Endothelial cell of umbilical vein (primary cell): ENCODE results near the gene KCTD6. TPM values are rescaled to one million over a fixed set of nuclear protein-coding genes. Genes with fewer than 3 reads are reported as not detected.

ENCODE experiments used
- BruUV-seq: library from RNA; stranded (reverse); fragments of 400-500 nt; replicated peaks from 2 replicates; lab custom pipeline; 2021; lab: Mats Ljungman, UMichigan
- CTCF ChIA-PET: fragments of 300-600, 350-600 bp; sonication (Branson Sonifier 250); formaldehyde crosslinking; loops from one replicate; lab custom pipeline; 2021; ENCODE audit warnings: antibody characterized with exemption, inconsistent platforms; lab: Charles Lee
- POLR2A ChIA-PET: fragments of 300-600, 350-600 bp; sonication (Branson Sonifier 250); formaldehyde crosslinking; loops from one replicate; lab custom pipeline; 2021; ENCODE audit warnings: antibody characterized with exemption, inconsistent platforms; lab: Charles Lee
- DNase-seq: peaks from one replicate; pipeline ENCODE4 v3.0.0-alpha.2; 2011; ENCODE audit warnings: low read depth, low spot score
- FAIRE-seq: peaks from 2 replicates; lab custom pipeline; 2011; peaks lifted over from hg19 to GRCh38; lab: Jason Lieb, UNC
- H2AFZ ChIP-seq: 2 replicates; pipeline ENCODE4 v1.6.0; 2012; ENCODE audit warnings: low read depth, low read length, control low read depth, inconsistent platforms
- H3K27ac ChIP-seq: 2 replicates; pipeline ENCODE4 v1.5.1; 2011; ENCODE audit warnings: low read depth, mild to moderate bottlenecking, control low read depth, low read length, moderate library complexity; ENCODE audit not compliant: insufficient read depth
- H3K27me3 ChIP-seq, 2 experiments: 2 replicates each; pipeline versions ENCODE4 v1.6.0 to v1.6.1; 2011; ENCODE audit warnings: low read length in 2 of 2, mixed read lengths in 1 of 2; ENCODE audit not compliant: control insufficient read depth in 2 of 2, insufficient read depth in 2 of 2
- H3K36me3 ChIP-seq, 2 experiments: 2 replicates in 1 of 2; 3 replicates in 1 of 2; pipeline ENCODE4 v1.5.1; 2011; ENCODE audit warnings: low read length in 2 of 2, mild to moderate bottlenecking in 1 of 2, moderate library complexity in 1 of 2; ENCODE audit not compliant: control insufficient read depth in 2 of 2, insufficient read depth in 2 of 2; ENCODE audit errors: extremely low read depth in 1 of 2
- H3K4me1 ChIP-seq: 3 replicates; pipeline ENCODE4 v1.5.1; 2011; ENCODE audit warnings: mild to moderate bottlenecking, low read length; ENCODE audit not compliant: control insufficient read depth, insufficient read depth; ENCODE audit errors: extremely low read depth
- H3K4me2 ChIP-seq: 2 replicates; pipeline ENCODE4 v1.6.1; 2011; ENCODE audit warnings: low read length, control low read depth, mixed read lengths; ENCODE audit not compliant: insufficient read depth
- H3K4me3 ChIP-seq, 3 experiments: fragments of 200-600 bp in 1 of 3; sonication (generic), shearing (Covaris generic) in 1 of 3; replicated peaks in 1 of 3; 2 replicates each; pipeline ENCODE4 v1.5.1; 2011 to 2016; ENCODE audit warnings: control low read depth in 3 of 3, low read length in 3 of 3, mild to moderate bottlenecking in 2 of 3, inconsistent platforms in 1 of 3, low read depth in 1 of 3, moderate library complexity in 1 of 3; ENCODE audit not compliant: insufficient read depth in 1 of 3
- H3K79me2 ChIP-seq: 2 replicates; pipeline ENCODE4 v1.6.0; 2012; ENCODE audit warnings: low read length, inconsistent platforms; ENCODE audit not compliant: control insufficient read depth, insufficient read depth
- H3K9ac ChIP-seq: replicated peaks from 2 replicates; pipeline ENCODE3; 2011; ENCODE audit warnings: low read length, control low read depth; ENCODE audit not compliant: insufficient read depth; ENCODE audit errors: extremely low read depth
- H3K9me1 ChIP-seq: replicated peaks from 3 replicates; pipeline ENCODE4 v1.6.0; 2011; ENCODE audit warnings: mild to moderate bottlenecking, low read length; ENCODE audit not compliant: control insufficient read depth, insufficient read depth; ENCODE audit errors: extremely low read depth
- H3K9me3 ChIP-seq: replicated peaks from 2 replicates; pipeline ENCODE4 v1.5.1; 2012; ENCODE audit warnings: low read length, inconsistent platforms; ENCODE audit not compliant: control insufficient read depth, insufficient read depth
- H4K20me1 ChIP-seq: replicated peaks from 2 replicates; pipeline ENCODE3; 2011; ENCODE audit warnings: mild to moderate bottlenecking, low read length; ENCODE audit not compliant: control insufficient read depth, insufficient read depth; ENCODE audit errors: extremely low read depth
- EZH2 ChIP-seq: IDR thresholded peaks from 2 replicates; pipeline ENCODE4 v1.6.1; 2012; ENCODE audit warnings: borderline replicate concordance, low read depth, mild to moderate bottlenecking, moderate library complexity, low read length, inconsistent platforms; ENCODE audit not compliant: severe bottlenecking
- FOS ChIP-seq: IDR thresholded peaks from 2 replicates; pipeline ENCODE4 v1.6.1; 2011; ENCODE audit warnings: mild to moderate bottlenecking, low read length, moderate library complexity, borderline replicate concordance; ENCODE audit not compliant: insufficient read depth
- GATA2 ChIP-seq: IDR thresholded peaks from 2 replicates; pipeline ENCODE4 v1.7.0; 2011; ENCODE audit warnings: low read depth, mild to moderate bottlenecking, moderate library complexity, mixed read lengths, low read length; ENCODE audit not compliant: insufficient read length, insufficient read depth
- JUN ChIP-seq: IDR thresholded peaks from 2 replicates; pipeline ENCODE4 v1.6.1; 2011; ENCODE audit warnings: borderline replicate concordance, low read depth; ENCODE audit not compliant: insufficient read length, insufficient read depth
- MYC ChIP-seq: IDR thresholded peaks from one replicate; pipeline ENCODE4 v1.6.1; 2011; ENCODE audit warnings: mild to moderate bottlenecking, low read depth, low read length
- POLR2A ChIP-seq: IDR thresholded peaks from 2 replicates; pipeline ENCODE4 v1.6.1; 2012; ENCODE audit warnings: low read depth, mild to moderate bottlenecking, control low read depth, low read length
- POLR2AphosphoS5 ChIP-seq: IDR thresholded peaks from 2 replicates; pipeline ENCODE4 v1.6.1; 2012; ENCODE audit warnings: low read depth, mild to moderate bottlenecking, control low read depth, low read length, moderate library complexity; ENCODE audit not compliant: insufficient read depth
- dilution Hi-C: fragments of 300-500 bp; cut with MboI; formaldehyde crosslinking; loops from one replicate; pipeline ENCODE4 v1.15.0; 2019; ENCODE audit warnings: low sequenced_read_pairs; ENCODE audit not compliant: extremely low pct_ligation_motif_present
- intact Hi-C: fragments of 100-400 bp; cut with micrococcal nuclease; formaldehyde crosslinking; loops from one replicate; pipeline ENCODE4 v1.10.0; 2022
- polyA plus RNA-seq, 4 experiments: library from polyadenylated mRNA; depleted of rRNA in 3 of 4; stranded (reverse) in 3 of 4; unstranded in 1 of 4; fragments of >200 nt; gene quantifications; 2 replicates each; pipeline versions ENCODE4 v1.2.1 to v1.2.3, GENCODE V29; 2011 to 2012; ENCODE audit warnings: missing spikeins in 1 of 4
- total RNA-seq: library from RNA; stranded (reverse); gene quantifications from 2 replicates; pipeline ENCODE4 v1.2.3, GENCODE V29; 2021
- TF ChIP-seq, protein P1 (sequence below), 2 donors: IDR thresholded peaks; 1 replicate in 1 of 2; 2 replicates in 1 of 2; pipeline ENCODE4 v1.5.1; 2011; ENCODE audit warnings: low read length in 2 of 2, mild to moderate bottlenecking in 2 of 2, moderate library complexity in 2 of 2, control low read depth in 1 of 2, inconsistent platforms in 1 of 2, low read depth in 1 of 2; ENCODE audit not compliant: insufficient read depth in 1 of 2; ENCODE audit errors: extremely low read depth in 1 of 2
- TF ChIP-seq, protein P2 (sequence below): IDR thresholded peaks from 2 replicates; pipeline ENCODE4 v1.6.1; 2011; ENCODE audit not compliant: insufficient read depth, insufficient read length

Gene KCTD6
- total and polyA plus RNA-seq, 2 donors (not counting 3 experiments of a cell fraction or from before 2014, with no cell fraction given), result 6.4 TPM

DNA sequence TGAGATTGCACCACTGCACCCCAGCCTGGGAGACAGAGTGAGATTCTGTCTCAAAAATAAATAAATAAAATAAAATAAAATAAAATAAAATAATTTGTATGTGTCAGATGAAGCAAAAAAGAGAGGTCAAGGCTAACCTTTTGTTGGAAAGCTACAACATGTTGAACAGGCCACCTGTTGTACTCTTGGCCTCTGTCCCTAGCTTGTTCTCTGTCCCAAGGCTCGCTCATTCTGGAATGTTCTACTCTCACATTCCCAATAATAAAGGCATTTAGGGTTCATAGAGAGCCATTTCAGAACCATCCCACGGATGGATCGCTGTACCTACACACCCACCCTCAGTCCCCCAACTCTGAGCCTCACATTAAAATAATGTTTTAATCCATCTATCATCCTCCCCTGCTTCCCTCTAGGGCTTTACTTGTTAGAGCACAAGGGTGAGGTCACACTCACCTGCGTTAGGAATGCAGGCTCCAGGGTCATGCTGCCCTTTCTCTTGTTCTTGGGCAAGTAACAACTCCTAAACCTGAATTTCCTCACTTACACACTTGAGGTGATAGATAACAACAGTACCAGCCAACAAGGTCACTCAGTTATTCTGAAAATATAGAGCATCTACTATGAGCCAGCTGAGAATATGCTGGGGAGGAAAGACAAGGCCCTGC lies 24.9 kb upstream of the KCTD6 start:
- H3K27me3 ChIP-seq, result no peaks in the 10 kb centered on the region
- H3K4me2 ChIP-seq, result no peak overlapping the region
- H3K4me1 ChIP-seq, result peaks cover 8% of the 10 kb centered on the region
- DNase-seq (no peak), FAIRE-seq (no peak)
- intact Hi-C loops (no loop called here), dilution Hi-C loops (no loop called here)
- no peak overlapping the region for H3K4me3 ChIP-seq
- no peaks in the 10 kb centered on the region for H3K79me2 ChIP-seq
- TF ChIP-seq JUN (no peak), EZH2 (no peak), FOS (no peak), GATA2 (no peak), MYC (no peak), POLR2AphosphoS5 (no peak), POLR2A (no peak)
- TF ChIP-seq, protein P1, sequence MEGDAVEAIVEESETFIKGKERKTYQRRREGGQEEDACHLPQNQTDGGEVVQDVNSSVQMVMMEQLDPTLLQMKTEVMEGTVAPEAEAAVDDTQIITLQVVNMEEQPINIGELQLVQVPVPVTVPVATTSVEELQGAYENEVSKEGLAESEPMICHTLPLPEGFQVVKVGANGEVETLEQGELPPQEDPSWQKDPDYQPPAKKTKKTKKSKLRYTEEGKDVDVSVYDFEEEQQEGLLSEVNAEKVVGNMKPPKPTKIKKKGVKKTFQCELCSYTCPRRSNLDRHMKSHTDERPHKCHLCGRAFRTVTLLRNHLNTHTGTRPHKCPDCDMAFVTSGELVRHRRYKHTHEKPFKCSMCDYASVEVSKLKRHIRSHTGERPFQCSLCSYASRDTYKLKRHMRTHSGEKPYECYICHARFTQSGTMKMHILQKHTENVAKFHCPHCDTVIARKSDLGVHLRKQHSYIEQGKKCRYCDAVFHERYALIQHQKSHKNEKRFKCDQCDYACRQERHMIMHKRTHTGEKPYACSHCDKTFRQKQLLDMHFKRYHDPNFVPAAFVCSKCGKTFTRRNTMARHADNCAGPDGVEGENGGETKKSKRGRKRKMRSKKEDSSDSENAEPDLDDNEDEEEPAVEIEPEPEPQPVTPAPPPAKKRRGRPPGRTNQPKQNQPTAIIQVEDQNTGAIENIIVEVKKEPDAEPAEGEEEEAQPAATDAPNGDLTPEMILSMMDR (IDR thresholded peaks at IDR 0.05; ENCODE audit: extremely low read depth in 1 of 2, insufficient read depth in 1 of 2, low read depth in 1 of 2, low read length in 2 of 2), result no peak
- TF ChIP-seq, protein P2, sequence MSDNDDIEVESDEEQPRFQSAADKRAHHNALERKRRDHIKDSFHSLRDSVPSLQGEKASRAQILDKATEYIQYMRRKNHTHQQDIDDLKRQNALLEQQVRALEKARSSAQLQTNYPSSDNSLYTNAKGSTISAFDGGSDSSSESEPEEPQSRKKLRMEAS, result no peak
- H3K36me3 ChIP-seq, result no peaks in the 10 kb centered on the region
- no peak overlapping the region for H3K27ac ChIP-seq
- H3K9me3 ChIP-seq, result no peaks in the 10 kb centered on the region
- no peak overlapping the region for H3K9ac ChIP-seq
- POLR2A ChIA-PET, result no interaction called here
- no peaks in the 10 kb centered on the region for H4K20me1 ChIP-seq
- BruUV-seq, result no TSS peak
- H2AFZ ChIP-seq, result no peak overlapping the region
- CTCF ChIA-PET, result no interaction called here
- no peaks in the 10 kb centered on the region for H3K9me1 ChIP-seq
